HepG2 (cell line): Measurements from ENCODE around the gene ZNF765.
"Not testable (repeated sequence)": the region's sequence is repeated elsewhere in the genome, so short reads cannot be mapped to it uniquely, and the experiment has no call there.

Experiments
- ASH2L ChIP-seq: fragments of 300-600, 200-600 bp; sonication (generic); IDR thresholded peaks from 2 replicates; pipeline ENCODE4 v1.7.0; 2017; ENCODE audit warnings: low read depth, mild to moderate bottlenecking, moderate library complexity, mixed read lengths, low read length; ENCODE audit not compliant: insufficient read length
- MZF1 ChIP-seq: sonication (generic); formaldehyde crosslinking; IDR thresholded peaks from 2 replicates; pipeline ENCODE4 v1.8.1; 2023; ENCODE audit warnings: mild to moderate bottlenecking, missing genetic modification reagents, borderline replicate concordance
- ZMAT5 ChIP-seq: sonication (generic); formaldehyde crosslinking; IDR thresholded peaks from 2 replicates; pipeline ENCODE4 v1.5.0; 2020; ENCODE audit warnings: mild to moderate bottlenecking, low read depth, missing genetic modification reagents, borderline replicate concordance
- TF ChIP-seq, protein P1 (sequence below): sonication (generic); formaldehyde crosslinking; IDR thresholded peaks from 2 replicates; pipeline ENCODE4 v1.4.0; 2020; ENCODE audit warnings: missing genetic modification reagents

DNA sequence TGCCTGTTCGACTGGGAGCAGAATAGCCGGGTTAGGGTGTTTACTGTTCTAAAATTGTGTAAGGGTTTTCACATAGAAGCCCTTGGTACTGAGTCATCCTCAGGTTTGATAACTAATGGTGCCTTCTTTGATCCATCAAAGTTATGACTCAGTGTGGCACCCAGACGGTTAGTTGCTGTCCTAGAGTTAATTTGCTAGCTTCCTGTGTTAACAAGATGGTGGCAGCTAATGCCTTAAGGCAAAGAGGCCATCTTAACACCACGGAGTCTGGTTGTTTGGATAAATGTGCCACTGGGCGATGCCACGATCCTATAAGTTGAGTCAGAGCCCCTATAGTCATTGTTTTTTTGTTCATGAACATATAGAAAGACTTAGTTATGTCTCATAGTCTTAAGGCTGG is 80.5 kb downstream of the ZNF765 start:
- not testable (repeated sequence) for TF ChIP-seq ZMAT5 (CRISPR knock-in tag); MZF1 (CRISPR knock-in tag); ASH2L
- TF ChIP-seq, protein P1, sequence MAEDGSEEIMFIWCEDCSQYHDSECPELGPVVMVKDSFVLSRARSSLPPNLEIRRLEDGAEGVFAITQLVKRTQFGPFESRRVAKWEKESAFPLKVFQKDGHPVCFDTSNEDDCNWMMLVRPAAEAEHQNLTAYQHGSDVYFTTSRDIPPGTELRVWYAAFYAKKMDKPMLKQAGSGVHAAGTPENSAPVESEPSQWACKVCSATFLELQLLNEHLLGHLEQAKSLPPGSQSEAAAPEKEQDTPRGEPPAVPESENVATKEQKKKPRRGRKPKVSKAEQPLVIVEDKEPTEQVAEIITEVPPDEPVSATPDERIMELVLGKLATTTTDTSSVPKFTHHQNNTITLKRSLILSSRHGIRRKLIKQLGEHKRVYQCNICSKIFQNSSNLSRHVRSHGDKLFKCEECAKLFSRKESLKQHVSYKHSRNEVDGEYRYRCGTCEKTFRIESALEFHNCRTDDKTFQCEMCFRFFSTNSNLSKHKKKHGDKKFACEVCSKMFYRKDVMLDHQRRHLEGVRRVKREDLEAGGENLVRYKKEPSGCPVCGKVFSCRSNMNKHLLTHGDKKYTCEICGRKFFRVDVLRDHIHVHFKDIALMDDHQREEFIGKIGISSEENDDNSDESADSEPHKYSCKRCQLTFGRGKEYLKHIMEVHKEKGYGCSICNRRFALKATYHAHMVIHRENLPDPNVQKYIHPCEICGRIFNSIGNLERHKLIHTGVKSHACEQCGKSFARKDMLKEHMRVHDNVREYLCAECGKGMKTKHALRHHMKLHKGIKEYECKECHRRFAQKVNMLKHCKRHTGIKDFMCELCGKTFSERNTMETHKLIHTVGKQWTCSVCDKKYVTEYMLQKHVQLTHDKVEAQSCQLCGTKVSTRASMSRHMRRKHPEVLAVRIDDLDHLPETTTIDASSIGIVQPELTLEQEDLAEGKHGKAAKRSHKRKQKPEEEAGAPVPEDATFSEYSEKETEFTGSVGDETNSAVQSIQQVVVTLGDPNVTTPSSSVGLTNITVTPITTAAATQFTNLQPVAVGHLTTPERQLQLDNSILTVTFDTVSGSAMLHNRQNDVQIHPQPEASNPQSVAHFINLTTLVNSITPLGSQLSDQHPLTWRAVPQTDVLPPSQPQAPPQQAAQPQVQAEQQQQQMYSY (CRISPR knock-in tag) = not testable (repeated sequence)
